Umbilical cord (tissue), 2 donors: ENCODE measurements around the gene APOH. TPM values are rescaled to one million over a fixed set of nuclear protein-coding genes. Genes with fewer than 3 reads are reported as not detected.

ENCODE experiments used
- DNase-seq: peaks from one replicate; pipeline ENCODE4 v3.0.0-alpha.2; 2015; ENCODE audit warnings: low spot score
- total RNA-seq: library from RNA; depleted of rRNA; stranded (reverse); fragments of >200 nt; gene quantifications from one replicate; pipeline ENCODE4 v1.2.3, GENCODE V29; 2014; ENCODE audit warnings: low replicate concordance; ENCODE audit not compliant: insufficient read depth

The APOH gene
- not detected for total RNA-seq

DNA sequence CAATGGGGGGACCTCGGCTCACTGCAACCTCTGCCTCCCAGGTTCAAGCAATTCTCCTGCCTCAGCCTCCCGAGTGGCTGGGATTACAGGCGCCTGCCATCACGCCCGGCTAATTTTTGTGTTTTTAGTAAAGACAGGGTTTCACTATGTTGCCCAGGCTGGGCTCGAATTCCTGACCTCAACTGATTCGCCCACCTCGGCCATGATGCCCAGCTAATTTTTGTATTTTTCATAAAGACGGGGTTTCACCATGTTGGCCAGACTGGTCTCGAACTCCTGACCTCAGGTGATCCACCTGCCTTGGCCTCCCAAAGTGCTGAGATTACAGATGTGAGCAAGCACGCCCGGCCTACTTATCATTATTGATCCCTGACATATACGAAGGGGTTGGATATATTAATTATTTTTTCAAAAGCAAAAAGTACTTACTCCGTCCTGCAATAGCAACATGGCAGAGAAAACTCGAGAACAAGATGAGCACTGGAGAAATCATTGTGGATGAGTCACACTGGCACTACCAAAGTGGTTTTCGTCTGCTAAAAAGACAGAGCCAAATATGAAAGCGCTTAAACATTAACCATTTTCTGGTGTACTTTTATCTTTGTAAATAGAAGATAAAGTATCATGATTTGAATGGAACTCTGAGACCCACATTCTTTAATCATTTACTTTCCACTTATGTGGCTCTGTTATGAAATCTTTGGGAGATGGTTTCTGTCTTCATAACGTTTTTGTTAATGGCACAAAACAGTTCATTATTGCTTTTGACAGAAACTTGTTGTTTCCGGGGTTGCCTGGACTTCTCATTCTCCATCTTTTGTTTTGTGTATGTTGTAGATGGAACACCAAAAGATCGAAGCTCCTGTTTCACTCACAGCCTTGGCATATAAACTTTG is at the start of gene APOH:
Gene APOH, minus strand, starts transcription at position 529 of the 896 bp plus-strand sequence. Its CDS starts 36 bp downstream, at position 493.
- DNase-seq: no peak

DNA sequence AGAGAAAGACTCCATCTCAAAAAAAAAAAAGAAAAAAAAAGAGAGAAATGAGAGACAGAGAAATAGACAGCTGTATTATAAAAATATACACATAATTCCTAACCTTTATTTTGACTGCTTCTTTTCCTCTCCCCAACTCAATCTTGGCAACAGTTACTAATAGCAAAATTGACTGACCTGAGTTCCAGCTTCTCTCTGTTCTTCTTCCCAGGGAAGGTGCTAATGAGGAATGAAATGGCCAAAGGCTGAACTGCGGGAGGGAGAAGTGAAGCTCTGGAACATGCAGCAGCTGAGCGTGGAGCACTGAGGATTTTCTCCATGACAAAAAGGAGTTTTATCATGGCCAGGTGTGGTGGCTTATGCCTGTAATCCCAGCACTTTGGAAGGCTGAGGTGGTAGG is 48.0 kb upstream of the APOH start:
- no peak for DNase-seq

GRCh38 chr17:66276328-66276937 is 47.2 kb upstream of the APOH start:
- DNase-seq: peak; percentile 3

- DNase-seq: peak; percentile 57
Measured at GRCh38 chr17:66275651-66276050, 46.4 kb upstream of the APOH start.

- DNase-seq: no peak
Measured at GRCh38 chr17:66273586-66273848, 44.3 kb upstream of the APOH start.

DNA sequence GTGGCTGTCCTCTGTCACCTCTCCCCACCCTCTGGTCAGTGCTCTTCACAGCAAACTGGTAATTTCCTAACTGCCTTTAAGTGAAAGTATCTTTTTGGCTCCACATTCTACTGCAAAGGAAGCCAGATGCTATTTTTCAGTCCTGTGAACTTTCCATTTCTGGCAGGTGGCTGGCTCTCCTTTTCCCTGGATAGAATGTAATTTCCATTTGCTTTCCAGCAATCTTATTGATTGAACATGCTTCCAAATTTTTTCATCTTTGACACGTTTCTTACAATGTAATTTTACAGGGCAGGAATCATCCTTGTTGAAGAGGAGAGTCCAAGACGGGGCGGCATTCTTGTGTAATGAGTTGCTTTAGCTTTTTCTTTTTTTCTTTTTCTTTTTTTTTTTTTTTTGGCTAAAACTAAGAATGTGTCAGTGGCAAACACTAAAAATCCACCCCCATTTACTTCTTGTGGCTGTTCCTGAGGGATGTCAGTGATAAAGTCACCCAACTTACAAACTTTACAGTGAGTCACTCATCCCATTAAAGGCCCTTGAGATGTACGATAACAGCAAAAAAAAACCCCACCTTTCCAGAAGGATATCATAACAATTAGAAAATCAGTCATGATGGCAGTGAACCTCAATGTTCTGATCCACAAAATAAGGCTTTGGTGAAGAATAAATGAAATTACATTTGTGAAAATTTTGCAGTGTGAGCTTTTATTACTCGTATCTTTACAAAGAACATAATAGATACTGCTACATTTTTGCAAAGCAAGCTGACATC is 43.8 kb upstream of the APOH start:
- peak; percentile 14 for DNase-seq

DNA sequence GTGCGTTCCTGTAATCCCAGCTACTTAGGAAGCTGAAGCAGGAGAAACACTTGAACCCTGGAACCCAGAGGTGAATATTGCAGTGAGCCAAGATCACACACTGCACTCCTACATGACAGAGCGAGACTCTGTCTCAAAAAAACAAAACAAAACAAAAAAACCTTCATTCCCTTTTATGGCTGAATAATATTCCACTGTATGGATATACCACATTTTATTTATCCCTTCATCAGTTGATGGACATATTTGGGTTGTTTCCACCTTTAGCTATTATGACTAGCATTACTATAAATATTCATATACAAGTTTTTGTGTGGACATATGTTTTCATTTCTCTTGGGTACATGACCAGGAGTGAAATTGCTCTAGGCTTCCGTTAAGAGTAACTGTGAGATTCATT is 42.3 kb upstream of the APOH start:
- DNase-seq: no peak

DNA sequence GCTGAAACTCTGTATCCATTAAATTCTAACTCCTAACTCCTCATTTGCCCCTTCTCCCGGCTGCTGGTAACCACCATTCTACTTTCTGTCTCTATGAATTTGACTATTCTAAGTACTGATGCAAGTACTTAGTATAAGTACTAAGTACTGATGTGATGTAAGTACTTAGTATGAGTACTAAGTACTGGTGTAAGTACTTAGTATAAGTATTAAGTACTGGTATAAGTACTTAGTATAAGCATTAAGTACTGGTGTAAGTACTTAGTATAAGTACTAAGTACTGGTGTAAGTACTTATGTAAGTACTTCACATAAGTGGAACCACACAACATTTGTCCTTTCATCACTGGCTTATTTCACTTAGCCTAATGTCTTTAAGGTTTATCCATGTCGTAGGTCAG is 40.9 kb upstream of the APOH start:
- DNase-seq: no peak

DNA sequence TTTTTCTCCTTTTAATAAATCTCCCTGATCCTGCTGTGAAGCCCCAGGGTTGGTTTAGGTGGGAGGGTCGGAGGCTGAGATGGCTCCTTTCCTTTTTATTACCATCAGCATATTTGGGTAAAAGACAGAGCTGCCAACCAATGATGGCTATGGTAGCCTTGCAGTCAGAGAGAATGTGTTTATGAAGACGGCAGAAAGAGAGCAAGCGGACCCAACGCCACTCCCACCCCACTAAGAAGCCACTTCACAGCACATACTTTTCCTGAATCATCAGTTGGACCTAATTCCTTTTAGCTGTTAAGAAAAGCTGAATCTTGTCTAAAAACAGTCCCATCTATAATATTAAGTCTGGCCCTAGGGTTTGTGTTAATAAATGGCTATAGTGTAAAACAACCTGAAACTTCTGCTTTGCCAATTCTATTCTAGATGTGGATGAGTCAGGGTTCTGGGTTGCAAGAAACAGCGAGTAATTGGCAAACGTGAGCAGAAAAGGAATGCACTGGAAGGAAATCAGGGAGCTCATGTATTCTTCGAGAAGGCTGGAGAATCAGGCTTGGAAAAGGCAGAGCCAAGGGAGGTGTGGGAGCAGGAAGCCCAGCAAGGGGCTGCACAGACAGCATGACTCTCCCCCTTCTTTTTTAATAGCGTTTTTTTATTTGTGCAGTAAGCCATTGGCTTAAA is 39.2 kb upstream of the APOH start:
- DNase-seq: no peak

DNA sequence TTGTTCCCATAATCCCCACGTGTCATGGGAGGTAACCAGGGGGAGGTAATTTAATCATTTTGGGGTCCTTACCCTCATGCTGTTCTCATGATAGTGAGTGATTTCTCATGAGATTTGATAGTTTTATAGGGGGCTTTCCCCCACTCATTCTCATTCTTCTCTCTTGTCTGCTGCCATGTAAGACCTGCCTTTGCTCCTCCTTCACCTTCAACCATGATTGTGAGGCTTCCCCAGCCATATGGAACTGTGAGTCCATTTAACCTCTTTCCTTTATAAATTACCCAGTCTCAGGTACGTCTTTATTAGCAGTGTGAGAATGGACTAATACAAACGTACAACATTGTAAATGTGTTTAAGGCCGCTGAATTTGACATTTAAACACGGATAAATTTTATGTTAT is 35.5 kb upstream of the APOH start:
- DNase-seq: no peak

GRCh38 chr17:66262767-66263166 is 33.6 kb upstream of the APOH start:
- DNase-seq: no peak

DNA sequence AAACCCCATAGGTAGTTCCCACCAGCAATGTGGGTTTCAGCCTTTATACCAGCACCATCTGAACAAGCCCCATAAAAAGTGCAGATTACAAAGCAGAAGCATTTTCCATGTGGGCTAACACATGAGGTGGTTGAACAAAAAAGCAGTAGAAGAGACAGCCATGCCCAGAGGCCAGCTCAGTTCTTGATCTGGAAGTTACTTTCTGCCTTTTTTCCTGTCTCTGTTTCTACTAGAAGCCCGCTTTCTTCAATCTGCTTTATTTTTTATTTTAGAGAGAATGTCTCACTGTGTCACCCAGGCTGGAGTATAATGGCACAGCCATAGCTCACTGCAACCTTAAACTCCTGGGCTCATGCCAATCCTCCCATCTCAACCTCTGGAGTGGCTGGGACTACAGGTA is 31.5 kb upstream of the APOH start:
- DNase-seq: no peak

DNA sequence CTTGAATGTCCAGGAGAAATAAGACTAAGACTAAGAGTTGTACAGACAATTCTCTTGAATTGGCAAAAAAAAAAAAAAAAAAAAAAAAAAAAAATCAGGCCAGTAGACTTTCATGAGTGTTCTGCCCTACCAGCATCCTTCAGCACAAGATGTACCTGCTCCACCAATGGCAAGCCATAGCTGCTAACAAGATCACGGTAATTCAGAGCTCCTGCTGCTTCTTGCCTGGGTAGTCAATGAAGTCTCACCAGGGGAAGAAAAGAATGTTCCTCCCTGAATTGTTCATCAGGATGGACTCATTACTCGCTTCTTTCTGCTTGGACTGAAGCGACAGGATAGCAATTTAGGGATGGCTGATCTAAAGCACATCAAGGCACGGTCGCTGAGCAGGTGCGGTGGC is 31.1 kb upstream of the APOH start:
- DNase-seq: no peak

DNA sequence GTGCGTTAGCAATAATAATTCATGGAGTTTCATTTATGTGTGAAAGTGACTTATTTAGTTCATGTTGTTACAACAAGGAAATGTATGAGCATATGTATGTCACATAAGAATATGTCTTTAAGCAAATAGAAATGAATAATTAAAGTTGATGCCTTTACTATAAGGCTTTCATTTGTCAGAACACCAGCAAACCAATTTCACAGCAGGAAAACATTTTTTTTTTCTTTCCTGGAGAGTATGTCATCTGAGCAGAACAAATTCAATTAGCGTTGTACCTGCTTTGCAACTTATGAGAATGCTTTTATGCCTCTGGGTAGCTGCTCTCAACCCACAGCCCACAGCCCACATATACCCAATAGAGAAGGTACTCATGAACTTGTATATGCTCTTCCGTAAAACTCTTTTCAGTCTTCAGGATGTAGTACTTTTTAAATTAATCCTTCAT is 26.3 kb upstream of the APOH start:
- no peak for DNase-seq

DNA sequence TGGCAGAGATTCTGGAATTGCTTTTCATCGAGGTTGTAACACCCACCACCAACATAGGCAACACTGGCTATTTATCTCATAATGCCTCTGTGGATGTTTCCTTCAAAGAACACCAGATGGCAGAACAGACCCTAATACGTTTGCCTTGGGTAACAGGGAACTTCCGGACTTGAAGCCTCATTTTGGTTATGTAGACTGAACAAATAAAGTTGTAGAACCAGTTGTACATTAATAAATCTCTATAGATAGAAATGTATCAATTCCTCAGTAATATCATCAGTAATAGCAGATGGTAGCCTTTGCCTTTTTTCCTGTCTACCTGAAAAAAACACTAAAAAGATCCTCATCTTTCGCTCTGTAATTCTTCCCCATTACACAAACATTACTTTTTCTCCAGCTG is 25.9 kb upstream of the APOH start:
- peak; percentile 86 for DNase-seq

- peak; percentile 10 for DNase-seq
Measured at GRCh38 chr17:66253458-66253857, 24.2 kb upstream of the APOH start.

DNA sequence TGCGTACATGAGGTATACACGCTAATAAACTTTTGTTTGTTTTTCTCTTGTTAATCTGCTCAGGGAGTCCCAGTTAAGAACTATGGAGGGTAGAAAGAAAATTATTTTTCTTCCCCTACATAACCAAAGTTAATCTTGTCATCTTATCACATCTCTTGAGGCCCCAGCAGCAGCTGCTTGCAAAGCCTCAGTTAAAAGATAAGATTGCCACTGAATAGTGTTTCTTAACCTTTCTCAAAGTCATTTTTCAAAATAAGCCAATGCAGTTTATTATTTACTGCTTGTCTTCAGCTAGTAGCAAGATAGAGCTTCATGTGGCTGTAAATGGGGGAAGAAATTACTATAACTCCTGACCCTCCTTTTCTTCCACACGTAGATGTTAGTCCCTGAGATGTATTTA is 21.5 kb upstream of the APOH start:
- no peak for DNase-seq

- DNase-seq: no peak
Measured at GRCh38 chr17:66248285-66248684, 19.1 kb upstream of the APOH start.

DNA sequence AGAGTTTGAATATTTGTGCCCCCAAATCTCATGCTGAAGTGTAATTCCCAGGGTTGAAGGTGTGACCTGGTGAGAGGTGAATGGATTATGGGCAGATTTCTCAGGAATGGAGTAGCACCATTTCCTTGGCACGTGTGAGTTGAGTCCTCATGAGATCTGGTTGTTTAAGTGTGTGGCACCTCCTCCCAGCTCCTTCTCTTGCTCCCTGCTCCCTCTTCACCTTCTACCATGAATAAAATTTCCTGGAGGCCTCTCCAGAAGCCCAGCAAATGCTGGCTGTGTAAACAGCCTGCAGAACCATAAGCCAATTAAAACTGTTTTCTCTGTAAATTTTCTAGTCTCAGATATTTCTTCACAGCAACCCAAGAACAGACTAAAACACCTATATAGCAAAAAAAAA is 12.6 kb upstream of the APOH start:
- no peak for DNase-seq

DNA sequence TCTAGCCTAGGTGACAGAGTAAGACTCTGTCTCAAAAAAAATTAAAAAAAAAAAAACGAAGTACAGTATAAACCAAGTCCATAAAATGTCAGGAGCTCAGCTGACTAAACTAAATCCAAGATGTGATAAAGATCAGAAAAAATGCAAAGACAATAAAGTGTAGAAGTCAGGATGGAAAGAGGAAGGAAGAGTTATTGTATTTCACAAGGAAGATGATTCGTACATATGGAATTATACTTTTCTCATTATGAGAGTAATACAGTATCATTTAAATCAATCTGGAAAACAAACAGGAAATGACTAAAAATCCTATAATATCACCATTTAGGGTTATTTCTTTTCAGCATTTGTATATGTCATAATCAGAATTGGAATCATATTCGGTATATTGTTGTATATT is 11.4 kb upstream of the APOH start:
- DNase-seq: no peak

GRCh38 chr17:66240013-66240412 is 10.8 kb upstream of the APOH start:
- no peak for DNase-seq

DNA sequence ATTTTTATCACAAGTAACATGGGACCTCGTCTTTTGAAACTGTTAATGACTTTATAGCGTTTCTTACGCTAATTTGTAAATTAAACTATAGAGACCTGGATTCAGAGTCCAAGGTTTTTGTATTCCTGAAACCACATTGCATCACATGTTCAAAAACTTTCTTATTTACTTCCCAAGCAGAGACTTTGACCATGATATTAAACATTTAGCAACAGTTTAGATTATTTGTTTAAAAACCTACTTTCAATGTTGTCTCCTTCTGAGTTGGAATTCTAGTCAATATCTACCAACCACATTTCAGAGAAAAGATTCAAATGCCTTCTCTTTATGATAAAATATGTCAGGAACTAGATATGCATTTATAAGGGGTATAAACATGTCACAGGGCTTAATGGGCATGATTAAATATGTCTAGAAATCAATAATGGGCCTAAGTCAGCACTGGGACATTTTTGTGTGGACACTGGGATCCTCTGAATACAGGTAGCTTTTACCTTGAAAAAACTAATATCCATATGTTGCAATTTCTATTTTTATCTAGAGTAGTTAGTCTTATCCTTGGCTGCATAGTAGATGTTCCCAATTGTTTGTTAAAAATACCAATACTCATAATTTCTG is 6.3 kb upstream of the APOH start:
- no peak for DNase-seq
